ENCODE data around the gene TMEM11.

- TF ChIP-seq GATA2 (IDR thresholded peaks at IDR 0.05; ENCODE audit: low read depth, low read length) (no peak), GATA3 (IDR thresholded peaks at IDR 0.05; ENCODE audit: low read depth, low read length) (no peak)
Measured at GRCh38 chr17:21149621-21150020, 64.3 kb downstream of the TMEM11 start.

All from SH-SY5Y (cell line).